PC-9 (cell line): ENCODE results near the gene ZNF443.

Experiments
- CTCF ChIP-seq: fragments of 200-600 bp; sonication (generic); conservative IDR thresholded peaks from 2 replicates; pipeline ENCODE4 v1.6.1; 2017; ENCODE audit warnings: mixed run types, antibody characterized with exemption, mild to moderate bottlenecking, moderate library complexity
- EZH2 ChIP-seq: fragments of 200-600 bp; sonication (generic); IDR thresholded peaks from 2 replicates; pipeline ENCODE4 v1.8.0; 2017; ENCODE audit warnings: antibody characterized with exemption, low read depth

DNA sequence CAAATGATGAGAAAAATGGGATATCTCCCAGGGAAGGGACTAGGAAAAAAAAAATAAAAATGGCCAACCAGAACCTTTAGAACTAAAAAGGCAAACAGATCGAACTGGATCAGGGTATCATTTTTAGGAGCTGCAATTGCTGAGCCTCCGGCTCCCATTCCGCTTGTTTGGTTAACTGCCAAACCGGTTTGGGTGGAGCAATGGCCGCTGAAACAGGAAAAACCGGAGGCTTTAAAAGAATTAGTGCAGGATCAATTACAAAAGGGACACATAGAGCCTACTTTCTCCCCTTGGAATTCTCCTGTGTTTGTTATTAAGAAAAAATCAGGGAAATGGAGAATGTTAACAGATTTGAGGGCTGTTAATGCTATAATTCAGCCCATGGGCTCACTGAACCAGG is 12.7 kb upstream of the ZNF443 start:
- TF ChIP-seq CTCF (no peak), EZH2 (no peak)
